GM18907 (cell line): ENCODE results near the gene RAB43.
"Not testable (repeated sequence)": the region's sequence is repeated elsewhere in the genome, so short reads cannot be mapped to it uniquely, and the experiment has no call there.

Experiments used
- ATAC-seq: cut with Tn5 transposase; IDR thresholded peaks from one replicate; pipeline ENCODE4 v1.9.1; 2021; ENCODE audit warnings: mild to moderate bottlenecking, moderate library complexity; ENCODE audit not compliant: unreplicated experiment

The RAB43 gene

GRCh38 chr3:129100274-129100673 lies 21.3 kb downstream of the RAB43 start:
- no peak for ATAC-seq

- no peak for ATAC-seq
These were observed 26.3 kb downstream of the RAB43 start for GRCh38 chr3:129095285-129095684.

- not testable (repeated sequence) for ATAC-seq
These were observed 33.3 kb downstream of the RAB43 start for GRCh38 chr3:129088312-129088711.

GRCh38 chr3:129087904-129088303 lies 33.7 kb downstream of the RAB43 start:
- not testable (repeated sequence) for ATAC-seq

- no peak for ATAC-seq
These were observed 34.4 kb downstream of the RAB43 start for GRCh38 chr3:129087138-129087702.

- ATAC-seq = no peak
These were observed 35.8 kb downstream of the RAB43 start for GRCh38 chr3:129085818-129086217.

- ATAC-seq = no peak
These were observed 36.4 kb downstream of the RAB43 start for GRCh38 chr3:129085165-129085715.

- ATAC-seq = no peak
These were observed 37.1 kb downstream of the RAB43 start for GRCh38 chr3:129084501-129084900.

- no peak for ATAC-seq
These were observed 39.6 kb downstream of the RAB43 start for GRCh38 chr3:129082026-129082425.

- ATAC-seq = no peak
These were observed 40.1 kb downstream of the RAB43 start for GRCh38 chr3:129081503-129081902.

- ATAC-seq = no peak
These were observed 43.1 kb downstream of the RAB43 start for GRCh38 chr3:129078510-129078909.

GRCh38 chr3:129077222-129077621 lies 44.4 kb downstream of the RAB43 start:
- ATAC-seq = no peak

GRCh38 chr3:129070086-129070885 lies 51.3 kb downstream of the RAB43 start:
- ATAC-seq = no peak

GRCh38 chr3:129069313-129070085 lies 52.1 kb downstream of the RAB43 start:
- ATAC-seq = not testable (repeated sequence)

GRCh38 chr3:129068291-129068886 lies 53.2 kb downstream of the RAB43 start:
- ATAC-seq = no peak

- ATAC-seq = not testable (repeated sequence)
These were observed 53.9 kb downstream of the RAB43 start for GRCh38 chr3:129067719-129068118.

GRCh38 chr3:129065720-129066073 lies 55.9 kb downstream of the RAB43 start:
- no peak for ATAC-seq

- no peak for ATAC-seq
These were observed 56.4 kb downstream of the RAB43 start for GRCh38 chr3:129065016-129065719.

- ATAC-seq = no peak
These were observed 57.6 kb downstream of the RAB43 start for GRCh38 chr3:129063841-129064482.

GRCh38 chr3:129063091-129063640 lies 58.4 kb downstream of the RAB43 start:
- no peak for ATAC-seq
